Measurements from ENCODE around the gene PDLIM3. TPM values are rescaled to one million over a fixed set of nuclear protein-coding genes. Genes with fewer than 3 reads are reported as not detected.
"Not testable (repeated sequence)": the region's sequence is repeated elsewhere in the genome, so short reads cannot be mapped to it uniquely, and the experiment has no call there.

The PDLIM3 gene
- total RNA-seq, 1 experiment from 2014 or later = 3.3 TPM

DNA sequence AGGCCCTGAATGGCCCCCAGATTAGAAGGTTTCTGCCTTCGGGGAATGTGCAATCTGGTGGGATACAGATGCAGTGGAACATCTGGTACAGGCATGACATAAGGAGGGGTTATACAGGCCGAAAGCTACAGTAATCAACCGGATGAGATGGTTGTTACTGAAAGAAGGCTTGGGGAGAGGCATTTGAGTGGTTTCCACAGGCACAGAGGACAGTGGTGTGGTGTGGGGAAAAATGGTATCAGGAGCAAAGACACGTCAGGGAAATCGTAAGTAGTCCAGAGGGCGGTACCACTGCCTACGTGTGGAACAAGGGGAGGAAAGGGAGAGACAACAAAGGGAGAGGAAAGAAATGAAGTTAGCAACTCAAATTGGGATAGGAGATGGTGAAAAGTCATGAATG, 3.0 kb downstream of the PDLIM3 start:
- intact Hi-C loops (cut with micrococcal nuclease; ENCODE audit: unreplicated experiment) = loop anchor here (1.0 kb wide), 1 partner anchor 41 kb away; no protein-coding TSS in a partner anchor

DNA sequence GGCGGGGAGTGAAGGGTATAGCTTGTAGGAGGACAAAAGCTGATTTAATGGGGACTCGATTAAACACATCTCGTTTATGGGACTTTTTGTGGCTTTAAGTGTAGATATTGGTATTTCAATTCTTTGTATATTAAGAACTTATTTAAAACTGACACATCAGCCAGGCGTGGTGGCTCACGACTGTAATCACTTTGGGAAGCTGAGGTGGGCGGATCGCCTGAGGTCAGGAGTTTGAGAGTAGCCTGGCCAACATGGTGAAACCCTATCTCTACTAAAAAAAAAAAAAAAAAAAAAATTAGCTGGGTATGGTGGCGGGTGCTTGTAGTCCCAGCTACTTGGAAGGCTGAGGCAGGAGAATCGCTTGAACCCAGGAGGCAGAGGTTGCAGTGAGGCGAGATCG, 3.7 kb downstream of the PDLIM3 start:
- H3K9me3 ChIP-seq (ENCODE audit: insufficient read depth, low read depth); H3K4me3 ChIP-seq; H3K4me1 ChIP-seq (replicated peaks; ENCODE audit: insufficient read depth); H3K36me3 ChIP-seq (ENCODE audit: low read depth); H3K27ac ChIP-seq; H3K4me2 ChIP-seq; H3K9me2 ChIP-seq (ENCODE audit: insufficient read depth); DNase-seq; H3F3A ChIP-seq (ENCODE audit: insufficient read depth, low read depth); H2AFZ ChIP-seq; BruUV-seq (replicated peaks); H4K20me1 ChIP-seq (ENCODE audit: insufficient read depth); H3K79me2 ChIP-seq (ENCODE audit: low read depth); POLR2A ChIA-PET (ENCODE audit: unreplicated experiment); H3K27me3 ChIP-seq (ENCODE audit: insufficient read depth, low read depth): not testable (repeated sequence)
- CTCF ChIA-PET = interaction anchor here (0.6 kb wide), 1 partner anchor 58 kb away, joined by 4 read pairs; no protein-coding TSS in a partner anchor
- intact Hi-C loops (cut with micrococcal nuclease; ENCODE audit: unreplicated experiment) = loop anchor here (1.0 kb wide), 1 partner anchor 42 kb away; no protein-coding TSS in a partner anchor

More for the DNA sequence above, 3.0 kb downstream of the PDLIM3 start:
- Histone ChIP-seq H3K9me3 (ENCODE audit: insufficient read depth, low read depth) (no peaks in the 10 kb centered on the region), H3K4me1 (replicated peaks; ENCODE audit: insufficient read depth) (no peaks in the 10 kb centered on the region), H3K27ac (no peak overlapping the region), H3K9me2 (ENCODE audit: insufficient read depth) (no peaks in the 10 kb centered on the region), H4K20me1 (ENCODE audit: insufficient read depth) (no peaks in the 10 kb centered on the region), H3K36me3 (ENCODE audit: low read depth) (no peaks in the 10 kb centered on the region), H3F3A (ENCODE audit: insufficient read depth, low read depth) (no peaks in the 10 kb centered on the region; the same call in 1 of the 2 replicates), H3K27me3 (ENCODE audit: insufficient read depth, low read depth) (no peaks in the 10 kb centered on the region), H2AFZ (no peak overlapping the region), H3K79me2 (ENCODE audit: low read depth) (no peaks in the 10 kb centered on the region), H3K4me3 (no peak overlapping the region), H3K4me2 (no peak overlapping the region)
- ChIA-PET CTCF (interaction anchor here (0.6 kb wide), 1 partner anchor 59 kb away, joined by 4 read pairs; no protein-coding TSS in a partner anchor), POLR2A (ENCODE audit: unreplicated experiment) (no interaction called here)
- BruUV-seq (replicated peaks) = no TSS peak
- TF ChIP-seq, protein P1, sequence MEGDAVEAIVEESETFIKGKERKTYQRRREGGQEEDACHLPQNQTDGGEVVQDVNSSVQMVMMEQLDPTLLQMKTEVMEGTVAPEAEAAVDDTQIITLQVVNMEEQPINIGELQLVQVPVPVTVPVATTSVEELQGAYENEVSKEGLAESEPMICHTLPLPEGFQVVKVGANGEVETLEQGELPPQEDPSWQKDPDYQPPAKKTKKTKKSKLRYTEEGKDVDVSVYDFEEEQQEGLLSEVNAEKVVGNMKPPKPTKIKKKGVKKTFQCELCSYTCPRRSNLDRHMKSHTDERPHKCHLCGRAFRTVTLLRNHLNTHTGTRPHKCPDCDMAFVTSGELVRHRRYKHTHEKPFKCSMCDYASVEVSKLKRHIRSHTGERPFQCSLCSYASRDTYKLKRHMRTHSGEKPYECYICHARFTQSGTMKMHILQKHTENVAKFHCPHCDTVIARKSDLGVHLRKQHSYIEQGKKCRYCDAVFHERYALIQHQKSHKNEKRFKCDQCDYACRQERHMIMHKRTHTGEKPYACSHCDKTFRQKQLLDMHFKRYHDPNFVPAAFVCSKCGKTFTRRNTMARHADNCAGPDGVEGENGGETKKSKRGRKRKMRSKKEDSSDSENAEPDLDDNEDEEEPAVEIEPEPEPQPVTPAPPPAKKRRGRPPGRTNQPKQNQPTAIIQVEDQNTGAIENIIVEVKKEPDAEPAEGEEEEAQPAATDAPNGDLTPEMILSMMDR (conservative IDR thresholded peaks at IDR 0.05) = no peak
- TF ChIP-seq EZH2 (IDR thresholded peaks at IDR 0.05; ENCODE audit: low read depth) = no peak
- no peak for DNase-seq

DNA sequence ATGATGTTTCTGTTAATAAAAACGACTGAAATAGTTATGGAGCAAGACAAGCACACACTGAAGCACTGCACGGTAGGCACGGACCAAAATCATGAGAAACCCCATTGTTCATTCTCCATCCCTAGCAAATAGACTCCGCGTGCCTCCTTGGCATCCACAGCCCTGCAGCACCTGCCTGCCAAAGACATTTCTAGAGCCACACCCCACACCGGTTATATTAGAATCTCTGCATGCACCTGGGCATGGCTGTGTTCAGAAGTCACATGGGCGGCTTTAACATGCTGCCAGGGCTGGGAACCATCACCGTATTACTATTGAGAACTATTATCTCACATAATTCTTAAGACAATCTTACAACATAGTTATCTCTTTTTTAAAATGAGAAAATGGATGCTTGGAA, 5.9 kb downstream of the PDLIM3 start:
- Histone ChIP-seq H3K27ac (no peak overlapping the region), H3K4me2 (no peak overlapping the region), H3K9me3 (ENCODE audit: insufficient read depth, low read depth) (no peaks in the 10 kb centered on the region), H3F3A (ENCODE audit: insufficient read depth, low read depth) (no peaks in the 10 kb centered on the region; the same call in 1 of the 2 replicates), H3K9me2 (ENCODE audit: insufficient read depth) (no peaks in the 10 kb centered on the region), H3K4me1 (replicated peaks; ENCODE audit: insufficient read depth) (no peaks in the 10 kb centered on the region), H3K79me2 (ENCODE audit: low read depth) (no peaks in the 10 kb centered on the region), H4K20me1 (ENCODE audit: insufficient read depth) (no peaks in the 10 kb centered on the region), H2AFZ (no peak overlapping the region), H3K36me3 (ENCODE audit: low read depth) (no peaks in the 10 kb centered on the region), H3K4me3 (no peak overlapping the region), H3K27me3 (ENCODE audit: insufficient read depth, low read depth) (no peaks in the 10 kb centered on the region)
- no peak for TF ChIP-seq EZH2 (IDR thresholded peaks at IDR 0.05; ENCODE audit: low read depth)
- TF ChIP-seq, protein P1 (conservative IDR thresholded peaks at IDR 0.05) = no peak
- intact Hi-C loops (cut with micrococcal nuclease; ENCODE audit: unreplicated experiment) = no loop called here
- no peak for DNase-seq
- BruUV-seq (replicated peaks) = no TSS peak
- POLR2A ChIA-PET (ENCODE audit: unreplicated experiment) = no interaction called here
- CTCF ChIA-PET = no interaction called here
